HepG2 (cell line): ENCODE results near the gene CRYZ.

Experiments
- AHR ChIP-seq: IDR thresholded peaks from 2 replicates; pipeline ENCODE4 v1.6.1; 2018; ENCODE audit warnings: missing genetic modification reagents, missing compliant biosample characterization
- CHD4 ChIP-seq: fragments of 200-600 bp; sonication (generic); IDR thresholded peaks from 2 replicates; pipeline ENCODE4 v1.7.0; 2017; ENCODE audit warnings: mild to moderate bottlenecking, low read length, borderline replicate concordance
- CTCF ChIP-seq: sonication (generic); formaldehyde crosslinking; IDR thresholded peaks from 2 replicates; pipeline ENCODE4 v1.5.0; 2020; ENCODE audit warnings: mild to moderate bottlenecking, missing genetic modification reagents, moderate library complexity
- JARID2 ChIP-seq: sonication (generic); formaldehyde crosslinking; IDR thresholded peaks from 2 replicates; pipeline ENCODE4 v1.8.1; 2023; ENCODE audit warnings: missing genetic modification reagents, inconsistent platforms; ENCODE audit not compliant: insufficient replicate concordance
- RARG ChIP-seq: sonication (generic); formaldehyde crosslinking; IDR thresholded peaks from 2 replicates; pipeline ENCODE4 v1.4.0; 2020; ENCODE audit warnings: low read depth, mild to moderate bottlenecking, missing genetic modification reagents
- TAF15 ChIP-seq: fragments of 200-400 bp; formaldehyde crosslinking; IDR thresholded peaks from one replicate; pipeline ENCODE4 v1.6.1; 2018; ENCODE audit warnings: mild to moderate bottlenecking, low read depth, low read length; ENCODE audit not compliant: poor library complexity, severe bottlenecking
- ZNF33A ChIP-seq: sonication (generic); formaldehyde crosslinking; IDR thresholded peaks from 2 replicates; pipeline ENCODE4 v1.5.1; 2020; ENCODE audit warnings: missing genetic modification reagents, mild to moderate bottlenecking, moderate library complexity, borderline replicate concordance
- ZNF766 ChIP-seq: sonication (generic); formaldehyde crosslinking; IDR thresholded peaks from 2 replicates; pipeline ENCODE4 v1.5.0; 2020; ENCODE audit warnings: missing genetic modification reagents, borderline replicate concordance

- TF ChIP-seq TAF15 (no peak), JARID2 (no peak), AHR (no peak), ZNF33A (CRISPR knock-in tag) (no peak), CTCF (CRISPR knock-in tag) (no peak), ZNF766 (CRISPR knock-in tag) (no peak), RARG (CRISPR knock-in tag) (no peak), CHD4 (no peak)
These were observed 33.7 kb upstream of the CRYZ start for GRCh38 chr1:74766579-74766978.
